Natural killer cell treated with Interleukin-12 subunit alpha and Interleukin-12 subunit beta and Interleukin-15 and Interleukin-18, amount 100 ng/mL, for 72 hours (primary cell): ENCODE measurements around the gene COPZ2. TPM values are rescaled to one million over a fixed set of nuclear protein-coding genes. Genes with fewer than 3 reads are reported as not detected.
"Not testable (repeated sequence)": the region's sequence is repeated elsewhere in the genome, so short reads cannot be mapped to it uniquely, and the experiment has no call there.

Source experiments
- ATAC-seq, 2 donors: fragments of 150-1000 bp; cut with Tn5 transposase in 1 of 2; sonication (Bioruptor Pico), chemical (Tn5 transposase) in 1 of 2; 2 replicates each; pipeline ENCODE4 v1.10.0; 2021
- DNase-seq: peaks from one replicate; pipeline ENCODE4 v3.0.0; 2022; ENCODE audit warnings: low spot score
- H3K27ac Mint-ChIP-seq, 2 donors: 1 replicate in 1 of 2; 2 replicates in 1 of 2; pipeline ENCODE4 v1.8.0; 2022; ENCODE audit warnings: mixed read lengths in 2 of 2, mild to moderate bottlenecking in 1 of 2, moderate library complexity in 1 of 2
- H3K27me3 Mint-ChIP-seq, 2 donors: 1 replicate in 1 of 2; 2 replicates in 1 of 2; pipeline ENCODE4 v1.8.0; 2022; ENCODE audit warnings: mixed read lengths in 2 of 2
- H3K36me3 Mint-ChIP-seq: one replicate; pipeline ENCODE4 v1.8.0; 2022; ENCODE audit warnings: mixed read lengths
- H3K4me1 Mint-ChIP-seq, 2 donors: 1 replicate in 1 of 2; 2 replicates in 1 of 2; pipeline ENCODE4 v1.8.0; 2022; ENCODE audit warnings: low read depth in 2 of 2, mixed read lengths in 2 of 2, mild to moderate bottlenecking in 1 of 2
- H3K4me3 Mint-ChIP-seq: one replicate; pipeline ENCODE4 v1.8.0; 2022; ENCODE audit warnings: mixed read lengths
- H3K9me3 Mint-ChIP-seq: 2 replicates; pipeline ENCODE4 v1.8.0; 2022; ENCODE audit warnings: mixed read lengths
- total RNA-seq, 2 donors: library from RNA; stranded (reverse); gene quantifications; one replicate each; pipeline ENCODE4 v1.2.3, GENCODE V29; 2022

COPZ2 gene
- total RNA-seq, 2 donors from 2014 or later: 14.9 to 32.9 TPM

DNA sequence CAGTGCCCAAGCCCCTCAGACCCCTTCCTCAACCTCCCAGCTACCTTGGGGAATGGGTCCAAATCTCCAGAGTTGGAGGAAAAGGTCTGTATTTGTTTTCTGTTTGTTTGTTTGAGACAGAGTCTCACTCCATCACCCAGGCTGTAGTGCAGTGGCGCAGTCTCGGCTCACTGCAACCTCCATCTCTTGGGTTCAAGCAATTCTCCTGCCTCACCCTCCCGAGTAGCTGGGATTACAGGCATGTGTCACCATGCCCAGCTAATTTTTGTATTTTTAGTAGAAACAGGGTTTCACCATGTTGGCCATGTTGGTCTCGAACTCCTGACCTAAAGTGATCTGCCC is 19.8 kb downstream of the COPZ2 start:
- peak overlapping the region; percentile 1 for H3K4me3 Mint-ChIP-seq
- H3K27me3 Mint-ChIP-seq: peaks cover 27 to 38% of the 10 kb centered on the region in 2 donors
- H3K9me3 Mint-ChIP-seq, H3K4me1 Mint-ChIP-seq, DNase-seq, H3K36me3 Mint-ChIP-seq: not testable (repeated sequence)
- H3K27ac Mint-ChIP-seq: peak overlapping the region in 1 of 2 donors; percentile 23
- ATAC-seq: peak in 1 of 2 donors; percentile 41

DNA sequence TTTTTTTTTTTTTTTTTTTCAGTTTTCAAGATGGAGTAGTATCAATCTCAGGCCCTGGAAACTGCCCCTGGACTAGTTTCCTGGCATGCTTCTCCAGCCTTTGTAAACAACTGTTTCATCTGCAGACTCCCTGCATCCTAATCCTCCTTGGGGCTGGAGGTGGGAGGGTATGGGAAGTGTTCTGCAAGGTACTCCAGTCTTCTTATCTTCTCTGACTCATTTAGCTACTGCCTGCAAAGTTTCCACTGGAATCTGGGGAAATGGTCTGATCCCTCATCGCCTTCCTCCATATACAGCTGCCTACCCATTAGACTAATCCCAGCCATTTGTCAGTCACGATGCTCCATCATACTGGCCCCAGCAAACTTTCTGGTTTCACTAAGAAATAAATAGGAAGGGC is 21.5 kb downstream of the COPZ2 start:
- no peak for ATAC-seq
- Mint-ChIP-seq H3K4me3 (no peak overlapping the region), H3K9me3 (no peaks in the 10 kb centered on the region), H3K4me1 (peaks cover 5 to 9% of the 10 kb centered on the region in 2 donors), H3K36me3 (no peaks in the 10 kb centered on the region), H3K27me3 (peaks cover 29 to 36% of the 10 kb centered on the region in 2 donors), H3K27ac (no peak overlapping the region)
- no peak for DNase-seq

DNA sequence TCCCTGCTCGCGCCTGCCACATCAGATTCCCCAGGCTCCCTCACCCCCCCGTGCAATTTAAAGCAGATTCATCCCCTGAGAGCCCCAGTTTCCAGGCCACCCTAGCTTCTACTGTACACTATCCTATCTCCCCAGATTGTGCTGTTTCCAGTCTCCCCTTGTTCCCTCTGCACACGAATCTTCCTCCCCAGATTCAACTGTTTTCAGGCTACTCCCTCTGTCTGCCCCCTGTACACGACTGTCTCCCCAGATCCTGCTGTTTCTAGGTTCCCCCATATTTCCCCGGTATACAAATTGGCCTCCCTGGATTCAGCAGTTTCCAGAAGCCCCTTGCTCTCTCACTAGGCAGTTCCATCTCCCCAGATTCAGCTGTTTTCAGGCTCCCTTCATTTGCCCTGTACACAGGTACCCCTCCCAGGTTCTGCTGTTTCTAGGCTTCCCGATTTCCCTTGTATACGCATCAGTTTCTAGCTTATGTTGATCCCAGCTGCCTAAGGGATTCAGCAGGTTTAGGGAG is 22.9 kb downstream of the COPZ2 start:
- no peaks in the 10 kb centered on the region for H3K36me3 Mint-ChIP-seq
- H3K27ac Mint-ChIP-seq: no peak overlapping the region
- DNase-seq (no peak), ATAC-seq (no peak)
- no peaks in the 10 kb centered on the region for H3K9me3 Mint-ChIP-seq
- peaks cover 32 to 43% of the 10 kb centered on the region in 2 donors for H3K27me3 Mint-ChIP-seq
- peaks cover 7 to 9% of the 10 kb centered on the region in 2 donors for H3K4me1 Mint-ChIP-seq
- H3K4me3 Mint-ChIP-seq: no peak overlapping the region

DNA sequence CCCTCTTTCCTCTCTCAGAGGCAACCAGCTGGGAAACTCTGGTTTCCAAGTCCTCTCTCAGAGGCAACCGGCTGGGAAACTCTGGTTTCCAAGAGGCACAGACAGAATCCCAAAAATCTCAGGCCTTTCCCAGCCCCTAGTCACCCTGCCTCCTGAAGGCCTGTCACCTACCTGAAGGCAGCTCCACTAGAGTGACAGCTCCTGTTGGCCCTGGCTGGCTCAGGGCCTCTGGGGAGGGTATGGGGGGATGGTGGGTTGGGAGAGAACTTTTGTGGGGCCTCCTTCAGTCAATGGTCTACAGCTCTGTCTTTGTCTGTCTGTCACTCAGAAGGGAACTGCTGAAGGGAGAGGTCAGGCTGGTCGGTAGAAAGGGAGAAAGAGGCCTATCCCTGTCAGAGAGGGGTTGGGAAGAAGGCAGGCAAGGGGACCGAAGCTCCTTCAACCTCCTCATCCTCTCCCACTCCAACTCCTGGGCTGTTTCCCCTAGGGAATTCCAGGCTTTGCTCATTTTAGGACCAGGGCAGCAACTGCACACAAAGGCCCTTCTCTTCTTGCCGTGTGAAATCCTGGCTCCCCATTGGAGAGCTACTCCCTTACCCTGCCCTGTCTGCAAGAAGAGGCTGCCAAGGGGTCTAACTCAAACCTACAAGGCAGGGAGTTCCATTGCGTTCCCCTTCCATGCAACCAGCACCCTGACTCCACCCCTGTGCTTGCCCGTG is 23.6 kb downstream of the COPZ2 start:
- Mint-ChIP-seq H3K27ac (no peak overlapping the region), H3K27me3 (peaks cover 33 to 46% of the 10 kb centered on the region in 2 donors), H3K4me3 (no peak overlapping the region), H3K9me3 (no peaks in the 10 kb centered on the region), H3K36me3 (no peaks in the 10 kb centered on the region), H3K4me1 (peaks cover 7 to 9% of the 10 kb centered on the region in 2 donors)
- ATAC-seq (no peak), DNase-seq (no peak)

DNA sequence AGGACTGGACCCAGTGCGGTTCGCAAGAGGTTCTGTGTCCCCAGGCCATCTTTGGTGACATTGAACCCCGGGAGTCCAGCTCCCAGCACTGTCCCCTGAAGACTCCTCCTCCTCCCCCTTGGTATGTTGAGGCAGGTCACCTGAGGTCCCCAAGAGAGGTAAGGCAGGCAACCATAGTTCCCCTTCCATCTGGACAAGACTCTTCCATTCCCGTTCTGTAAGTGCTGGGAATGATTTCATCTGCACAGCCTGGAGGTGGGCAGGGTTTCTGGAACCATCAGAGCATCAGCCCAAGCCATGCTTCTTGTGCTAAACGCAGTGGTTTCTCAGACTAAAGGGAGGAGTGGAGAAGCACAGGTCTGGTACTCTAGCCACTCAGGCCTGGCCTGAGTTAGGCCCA is 24.9 kb downstream of the COPZ2 start:
- Mint-ChIP-seq H3K27me3 (peaks cover 34 to 53% of the 10 kb centered on the region in 2 donors), H3K27ac (no peak overlapping the region), H3K4me3 (peak overlapping the region; percentile 73), H3K9me3 (no peaks in the 10 kb centered on the region), H3K4me1 (peaks cover 7% of the 10 kb centered on the region in 2 donors), H3K36me3 (no peaks in the 10 kb centered on the region)
- ATAC-seq: peak in 1 of 2 donors; percentile 12
- no peak for DNase-seq

DNA sequence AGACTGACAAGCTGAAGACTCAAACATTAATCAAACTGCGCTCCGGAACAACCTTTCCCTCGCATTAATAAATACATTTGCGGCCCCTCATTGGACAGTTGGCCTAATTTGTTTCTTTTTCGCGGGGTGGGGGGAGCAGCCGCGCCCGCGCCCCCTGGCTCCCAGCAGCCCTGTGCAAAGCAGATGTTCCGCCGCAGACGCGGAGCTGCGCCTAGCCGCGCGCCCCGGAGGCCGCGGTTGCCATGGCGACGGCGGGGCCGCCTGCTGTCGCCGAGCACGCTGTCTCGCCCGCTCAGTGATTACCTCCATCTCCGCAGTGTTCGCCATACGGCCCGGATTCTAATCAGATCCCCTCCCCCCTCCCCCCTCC is 25.5 kb downstream of the COPZ2 start:
- no peak for DNase-seq

DNA sequence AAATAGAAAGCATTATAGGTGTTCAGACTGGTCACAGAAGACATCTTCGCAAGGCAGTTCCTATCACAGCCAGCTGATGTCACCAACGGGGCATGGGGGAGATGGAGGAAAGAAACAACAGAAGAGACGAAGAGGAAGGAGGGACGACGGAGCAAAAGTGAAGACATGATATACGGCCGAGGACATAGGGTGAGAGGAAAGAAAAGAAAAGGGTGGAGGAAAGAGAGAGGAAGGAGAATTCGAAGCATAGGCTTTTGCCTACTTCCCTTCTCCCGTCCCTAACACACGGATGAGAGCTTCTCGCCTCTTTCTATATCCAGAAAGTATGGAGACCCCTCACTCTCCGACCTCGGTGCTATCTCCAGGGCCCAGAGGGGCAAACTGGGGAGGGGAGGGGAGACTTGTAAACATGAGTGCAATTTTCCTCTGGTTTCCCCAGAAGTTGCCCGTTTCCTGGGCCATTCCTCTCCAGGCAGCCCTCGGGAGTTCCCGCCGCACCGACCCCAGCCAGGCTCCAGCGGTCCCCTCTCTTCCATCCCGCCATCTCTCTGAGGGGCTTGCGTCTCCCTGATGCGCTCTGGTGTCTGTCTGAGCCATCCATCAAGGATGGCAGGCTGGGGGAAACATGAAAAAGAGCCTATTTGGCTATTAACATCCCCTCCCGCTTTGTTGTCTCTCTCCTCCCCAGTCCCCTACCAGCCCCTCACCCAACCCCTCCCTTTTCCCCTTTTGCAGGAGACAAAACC is 26.0 kb downstream of the COPZ2 start:
- peaks cover 40 to 63% of the 10 kb centered on the region in 2 donors for H3K27me3 Mint-ChIP-seq
- no peak overlapping the region for H3K27ac Mint-ChIP-seq
- ATAC-seq (peak in 1 of 2 donors; percentile 58), DNase-seq (no peak)
- peaks cover 4 to 7% of the 10 kb centered on the region in 2 donors for H3K4me1 Mint-ChIP-seq
- H3K36me3 Mint-ChIP-seq: no peaks in the 10 kb centered on the region
- H3K9me3 Mint-ChIP-seq: no peaks in the 10 kb centered on the region
- H3K4me3 Mint-ChIP-seq: peak overlapping the region; percentile 73

More for the DNA sequence above, 25.5 kb downstream of the COPZ2 start:
- peak; percentile 85 to 88 for ATAC-seq
- Mint-ChIP-seq H3K27me3 (peaks cover 36 to 58% of the 10 kb centered on the region in 2 donors), H3K4me1 (peaks cover 4 to 7% of the 10 kb centered on the region in 2 donors), H3K36me3 (no peaks in the 10 kb centered on the region), H3K9me3 (no peaks in the 10 kb centered on the region), H3K27ac (no peak overlapping the region), H3K4me3 (peak overlapping the region; percentile 73)

DNA sequence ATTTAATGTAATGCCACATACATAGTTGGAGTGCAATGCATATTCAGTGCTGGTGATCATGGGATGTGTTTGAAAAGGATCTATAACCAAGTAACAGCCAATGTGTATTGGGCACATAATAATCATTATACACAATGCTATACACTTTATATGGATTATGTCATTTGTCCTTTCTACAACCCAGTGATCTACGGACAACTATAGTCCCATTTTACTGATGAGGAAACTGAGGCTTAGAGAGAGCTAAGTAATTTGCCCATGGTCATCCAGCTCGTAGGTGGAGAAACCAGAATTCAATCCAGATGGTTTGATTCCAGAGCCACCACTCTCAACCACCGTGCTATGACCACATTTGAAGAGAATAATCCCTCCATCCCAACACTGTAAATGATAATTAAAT is 27.4 kb downstream of the COPZ2 start:
- Mint-ChIP-seq H3K4me1 (peaks cover 4 to 7% of the 10 kb centered on the region in 2 donors), H3K27ac (no peak overlapping the region), H3K27me3 (peaks cover 40 to 62% of the 10 kb centered on the region in 2 donors), H3K9me3 (no peaks in the 10 kb centered on the region), H3K4me3 (no peak overlapping the region), H3K36me3 (no peaks in the 10 kb centered on the region)
- no peak for ATAC-seq
- DNase-seq: no peak

DNA sequence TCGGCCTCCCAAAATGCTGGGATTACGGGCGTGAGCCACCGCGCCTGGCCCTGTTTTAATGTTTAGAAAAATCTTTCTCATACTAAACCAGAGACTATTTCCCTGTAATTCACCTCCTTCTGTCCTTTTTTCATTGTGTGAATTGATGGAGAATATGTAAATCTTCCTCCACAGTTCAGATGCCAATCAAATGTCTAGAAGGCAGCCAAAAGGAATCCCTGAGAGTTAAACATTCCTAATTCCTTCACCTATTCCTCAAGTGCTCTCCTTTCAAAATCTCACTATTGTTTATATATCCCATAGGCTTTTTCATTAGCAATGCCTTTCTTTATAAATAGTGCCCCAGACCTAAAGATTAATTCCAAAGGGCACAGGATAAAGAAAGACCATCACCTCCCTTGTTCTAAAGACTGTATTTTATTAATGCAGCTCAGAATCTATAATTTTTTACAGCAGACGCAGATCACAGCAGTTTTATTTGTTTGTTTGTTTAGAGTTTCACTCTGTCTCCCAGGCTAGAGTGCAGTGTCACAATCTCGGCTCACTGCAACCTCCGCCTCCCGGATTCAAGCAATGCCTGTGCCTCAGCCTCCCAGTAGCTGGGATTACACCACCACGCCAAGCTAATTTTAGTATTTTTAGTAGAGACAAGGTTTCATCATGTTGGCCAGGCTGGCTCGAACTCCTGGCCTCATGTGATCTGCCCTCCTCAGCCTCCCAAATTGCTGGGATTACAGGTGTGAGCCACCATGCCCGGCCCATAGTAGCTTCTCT is 30.5 kb downstream of the COPZ2 start:
- no peak overlapping the region for H3K27ac Mint-ChIP-seq
- peaks cover 37 to 47% of the 10 kb centered on the region in 2 donors for H3K27me3 Mint-ChIP-seq
- no peaks in the 10 kb centered on the region for H3K36me3 Mint-ChIP-seq
- no peak for DNase-seq
- ATAC-seq: no peak
- no peaks in the 10 kb centered on the region for H3K9me3 Mint-ChIP-seq
- H3K4me1 Mint-ChIP-seq: peaks cover 4 to 20% of the 10 kb centered on the region in 2 donors
- no peak overlapping the region for H3K4me3 Mint-ChIP-seq

DNA sequence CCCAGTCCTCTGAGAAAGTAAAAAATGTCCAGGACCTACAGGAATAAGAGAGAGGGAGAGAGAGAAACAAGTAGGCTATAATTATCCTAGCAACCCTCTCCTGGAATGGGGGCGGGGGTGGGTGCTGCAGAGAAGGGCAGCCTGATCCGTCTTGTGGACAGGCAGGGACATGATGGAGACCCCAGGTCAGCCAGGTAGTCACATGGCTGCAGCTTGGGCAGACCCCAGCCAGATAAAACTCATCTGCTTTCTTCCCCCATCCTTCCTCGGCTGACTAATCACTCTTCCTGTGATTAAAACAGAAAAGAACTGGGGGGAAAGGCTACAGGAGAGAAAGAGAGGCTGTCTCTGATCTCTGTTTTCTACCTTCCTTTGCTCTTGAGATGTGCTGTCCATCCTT is 32.6 kb downstream of the COPZ2 start:
- DNase-seq (no peak), ATAC-seq (peak in 1 of 2 donors; percentile 33)

DNA sequence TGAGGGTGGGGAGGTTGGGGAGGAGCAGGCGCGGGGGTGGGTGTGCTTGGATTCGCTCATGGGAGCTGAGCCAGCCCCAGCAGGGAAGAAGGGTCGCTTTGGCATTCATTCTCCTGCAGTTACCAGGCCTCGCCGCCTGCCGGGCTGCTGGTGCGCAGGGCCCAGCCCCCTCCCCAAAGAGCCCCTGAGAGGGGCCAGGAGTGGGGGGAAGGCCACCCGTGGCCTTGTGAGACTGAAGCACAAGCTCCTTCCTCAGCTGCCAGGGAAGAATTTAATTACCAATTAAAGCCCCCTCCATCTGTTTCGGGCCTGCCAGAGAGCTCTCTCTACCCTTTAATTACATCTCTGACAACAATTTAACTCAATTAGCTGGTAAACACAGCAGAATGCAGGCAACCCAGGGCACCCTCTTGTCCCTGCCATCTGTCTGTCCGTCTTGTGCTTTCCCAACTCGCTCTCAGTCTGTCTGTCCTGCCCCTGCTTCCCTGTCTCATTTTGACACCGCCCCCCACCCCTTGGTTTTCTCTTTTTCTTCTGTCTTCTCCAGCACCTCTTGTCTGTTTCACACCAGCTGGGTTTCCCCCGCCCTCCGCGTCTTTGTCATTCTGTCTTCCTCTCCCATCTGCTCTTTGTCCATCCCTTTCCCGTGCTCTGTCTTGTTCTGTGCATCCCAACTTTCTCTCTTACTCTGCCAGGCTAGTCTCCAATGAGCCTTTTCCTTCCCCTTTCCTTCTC is 34.0 kb downstream of the COPZ2 start:
- H3K9me3 Mint-ChIP-seq: no peaks in the 10 kb centered on the region
- H3K4me1 Mint-ChIP-seq: peaks cover 0 to 14% of the 10 kb centered on the region in 2 donors
- H3K36me3 Mint-ChIP-seq: no peaks in the 10 kb centered on the region
- no peak overlapping the region for H3K4me3 Mint-ChIP-seq
- no peak overlapping the region for H3K27ac Mint-ChIP-seq
- H3K27me3 Mint-ChIP-seq: peaks cover 23% of the 10 kb centered on the region in 2 donors
- DNase-seq (no peak), ATAC-seq (no peak)

More for the DNA sequence above, 32.6 kb downstream of the COPZ2 start:
- Mint-ChIP-seq H3K4me1 (peaks cover 0 to 14% of the 10 kb centered on the region in 2 donors), H3K4me3 (no peak overlapping the region), H3K27me3 (peaks cover 27 to 32% of the 10 kb centered on the region in 2 donors), H3K27ac (no peak overlapping the region), H3K36me3 (no peaks in the 10 kb centered on the region), H3K9me3 (no peaks in the 10 kb centered on the region)

DNA sequence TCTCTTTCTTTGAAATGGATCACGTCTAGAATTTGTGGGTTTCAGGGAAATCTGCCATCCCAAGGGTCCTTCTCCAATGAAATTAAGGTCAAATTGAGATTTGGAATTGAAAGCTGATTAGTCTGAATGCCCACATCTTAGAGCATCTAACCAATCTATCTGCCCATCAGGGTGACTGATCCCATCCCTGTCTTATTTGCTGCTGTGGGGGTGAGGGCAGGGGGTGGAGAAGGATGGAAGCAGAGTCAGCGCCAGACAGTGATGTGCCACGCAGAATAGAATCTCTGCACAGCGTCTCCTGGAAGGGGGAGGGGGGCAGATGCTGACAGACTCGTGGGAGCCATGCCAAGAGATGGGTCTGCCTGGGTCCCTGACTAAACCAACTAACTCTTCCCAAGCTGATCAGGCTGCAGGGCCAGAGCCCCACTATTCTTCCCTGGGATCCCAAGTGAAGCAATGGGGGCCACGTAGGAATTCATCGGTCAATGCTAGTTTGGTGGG is 34.6 kb downstream of the COPZ2 start:
- H3K4me3 Mint-ChIP-seq: no peak overlapping the region
- H3K36me3 Mint-ChIP-seq: no peaks in the 10 kb centered on the region
- H3K27ac Mint-ChIP-seq: peak overlapping the region in 1 of 2 donors; percentile 9
- ATAC-seq (no peak), DNase-seq (no peak)
- H3K27me3 Mint-ChIP-seq: peaks cover 19 to 20% of the 10 kb centered on the region in 2 donors
- peaks cover 0 to 14% of the 10 kb centered on the region in 2 donors for H3K4me1 Mint-ChIP-seq
- no peaks in the 10 kb centered on the region for H3K9me3 Mint-ChIP-seq
